ENCODE results near the gene PAK1. TPM values are rescaled to one million over a fixed set of nuclear protein-coding genes. Genes with fewer than 3 reads are reported as not detected.
A peak's percentile ranks its signal among the peaks of the same experiment; 100 is the strongest.
"Not testable (repeated sequence)": the region's sequence is repeated elsewhere in the genome, so short reads cannot be mapped to it uniquely, and the experiment has no call there.

Gene PAK1
- polyA plus RNA-seq, 3 donors from 2014 or later = 13.3 to 19.1 (median 18.3) TPM

DNA sequence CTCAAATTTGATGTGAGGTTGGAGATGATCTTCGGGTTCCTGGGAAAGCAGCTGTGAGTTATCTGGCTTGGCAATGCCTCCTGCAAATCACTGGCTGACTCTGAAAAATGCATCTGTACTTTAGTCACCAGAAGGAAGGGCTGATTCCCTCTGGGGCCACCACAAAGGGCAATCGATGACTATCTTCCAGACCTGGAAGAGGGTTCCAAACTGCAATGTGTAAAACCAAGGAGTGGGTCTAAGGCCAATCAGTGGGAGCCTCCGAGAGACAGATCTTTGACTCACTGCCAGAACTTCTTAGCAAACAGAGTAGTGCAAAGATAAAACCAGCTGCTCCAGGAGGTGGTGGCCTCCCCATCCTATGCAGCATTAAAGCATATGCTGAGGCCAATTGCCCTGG, 29.1 kb upstream of the PAK1 start:
- Mint-ChIP-seq H3K27ac (no peak overlapping the region), H3K9me3 (no peaks in the 10 kb centered on the region), H3K27me3 (ENCODE audit: low read depth in 3 of 3) (peaks cover 8 to 15% (median 8%) of the 10 kb centered on the region in 3 donors), H3K36me3 (no peaks in the 10 kb centered on the region), H3K4me1 (no peaks in the 10 kb centered on the region), H3K4me3 (no peak overlapping the region)
- no peak for DNase-seq

DNA sequence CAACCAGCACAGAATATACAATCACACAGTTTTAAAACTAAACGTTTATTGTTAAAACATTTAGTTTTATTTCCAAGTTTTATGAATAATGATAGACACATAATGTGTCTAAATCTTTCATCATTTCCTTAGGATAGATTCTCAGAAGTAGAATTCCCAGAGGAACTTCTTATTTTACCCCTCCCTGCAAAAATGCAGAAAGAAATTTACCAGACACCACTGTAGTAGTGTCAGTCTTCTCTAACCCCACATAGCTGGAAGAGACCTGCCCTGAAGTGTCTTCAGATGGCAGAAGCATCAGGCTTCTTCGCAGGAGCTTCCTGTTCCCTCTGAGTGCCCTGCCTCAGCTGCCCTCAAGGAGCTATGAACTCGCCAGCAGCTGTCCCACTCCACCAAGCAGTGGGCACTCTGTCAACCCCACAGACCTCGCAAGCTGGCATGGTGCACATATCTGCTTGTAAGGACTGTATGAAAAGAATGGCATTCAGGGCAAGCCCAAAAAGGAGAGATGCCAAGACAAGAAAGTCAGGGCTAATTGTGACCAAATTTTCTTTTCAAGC, 28.5 kb upstream of the PAK1 start:
- Mint-ChIP-seq H3K36me3 (no peaks in the 10 kb centered on the region), H3K27ac (no peak overlapping the region), H3K9me3 (no peaks in the 10 kb centered on the region), H3K4me1 (no peaks in the 10 kb centered on the region), H3K4me3 (no peak overlapping the region), H3K27me3 (ENCODE audit: low read depth in 3 of 3) (peaks cover 8 to 15% (median 9%) of the 10 kb centered on the region in 3 donors)
- no peak for DNase-seq

DNA sequence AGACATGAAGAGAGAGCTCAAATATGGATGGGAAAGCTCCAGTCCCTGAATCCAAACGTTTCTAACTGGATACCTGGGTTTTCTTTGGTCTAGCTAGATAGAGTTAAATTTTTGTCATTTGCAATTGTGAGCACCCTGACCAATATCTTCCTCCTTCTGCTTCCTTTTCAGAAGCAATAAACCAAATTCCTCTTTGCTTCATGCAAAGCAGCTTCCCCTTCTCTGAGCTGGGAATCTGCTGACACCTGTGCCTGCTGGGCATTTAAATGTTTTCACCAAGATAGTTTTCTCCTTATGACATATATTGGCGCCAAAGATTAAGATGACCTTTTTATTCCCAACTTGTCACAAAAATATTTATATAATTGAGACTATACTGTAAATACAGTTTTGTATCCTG, 27.9 kb upstream of the PAK1 start:
- H3K4me1 Mint-ChIP-seq = no peaks in the 10 kb centered on the region
- no peak for DNase-seq
- no peak overlapping the region for H3K4me3 Mint-ChIP-seq
- H3K9me3 Mint-ChIP-seq = no peaks in the 10 kb centered on the region
- H3K27me3 Mint-ChIP-seq (ENCODE audit: low read depth in 3 of 3) = peaks cover 7 to 12% (median 9%) of the 10 kb centered on the region in 3 donors
- H3K36me3 Mint-ChIP-seq = no peaks in the 10 kb centered on the region
- no peak overlapping the region for H3K27ac Mint-ChIP-seq

DNA sequence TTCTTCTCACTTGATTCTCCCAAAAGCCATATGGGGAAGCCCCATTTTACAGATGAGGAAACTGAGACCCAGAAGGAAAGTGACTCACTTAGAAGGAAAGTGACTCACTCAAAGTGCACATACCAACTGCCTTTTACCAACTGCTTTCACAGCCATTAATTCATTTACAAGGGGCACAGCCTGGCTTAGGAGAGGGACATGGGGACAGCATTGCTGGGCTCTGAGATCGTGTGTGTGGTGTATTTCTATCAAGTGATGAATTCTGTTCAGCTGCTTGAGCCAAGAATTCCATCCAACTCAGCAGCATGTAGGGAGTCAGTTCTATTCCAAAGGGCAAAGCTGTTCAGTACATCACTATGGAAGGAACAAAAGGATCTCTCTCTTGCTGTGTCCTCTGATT, 23.5 kb upstream of the PAK1 start:
- DNase-seq = no peak
- peaks cover 4 to 8% (median 7%) of the 10 kb centered on the region in 3 donors for H3K27me3 Mint-ChIP-seq (ENCODE audit: low read depth in 3 of 3)
- no peak overlapping the region for H3K4me3 Mint-ChIP-seq
- no peaks in the 10 kb centered on the region for H3K36me3 Mint-ChIP-seq
- H3K4me1 Mint-ChIP-seq = no peaks in the 10 kb centered on the region
- peaks cover 0 to 2% (median 0%) of the 10 kb centered on the region in 6 donors for H3K9me3 Mint-ChIP-seq
- no peak overlapping the region for H3K27ac Mint-ChIP-seq

DNA sequence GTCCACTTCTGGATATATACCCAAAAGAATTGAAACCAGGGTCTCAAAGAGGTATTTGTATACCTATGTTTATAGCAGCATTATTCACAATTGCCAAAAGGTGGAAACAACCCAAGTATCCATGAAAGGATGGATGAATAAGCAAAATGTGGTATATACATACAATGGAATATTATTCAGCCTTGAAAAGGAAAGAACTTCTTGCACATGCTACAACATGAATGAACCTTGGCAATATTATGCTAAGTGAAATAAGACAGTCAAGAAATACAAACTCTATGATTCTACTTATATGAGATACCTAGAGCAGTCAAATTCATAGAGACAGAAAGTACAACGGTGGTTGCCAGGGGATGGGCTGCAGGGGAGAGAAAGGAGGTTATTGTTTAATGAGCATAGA, 21.6 kb upstream of the PAK1 start:
- Mint-ChIP-seq H3K9me3 (peaks cover 0 to 2% (median 0%) of the 10 kb centered on the region in 6 donors), H3K4me3 (no peak overlapping the region), H3K27ac (no peak overlapping the region), H3K4me1 (no peaks in the 10 kb centered on the region), H3K27me3 (ENCODE audit: low read depth in 3 of 3) (peaks cover 4 to 5% (median 5%) of the 10 kb centered on the region in 3 donors), H3K36me3 (no peaks in the 10 kb centered on the region)
- DNase-seq = no peak

DNA sequence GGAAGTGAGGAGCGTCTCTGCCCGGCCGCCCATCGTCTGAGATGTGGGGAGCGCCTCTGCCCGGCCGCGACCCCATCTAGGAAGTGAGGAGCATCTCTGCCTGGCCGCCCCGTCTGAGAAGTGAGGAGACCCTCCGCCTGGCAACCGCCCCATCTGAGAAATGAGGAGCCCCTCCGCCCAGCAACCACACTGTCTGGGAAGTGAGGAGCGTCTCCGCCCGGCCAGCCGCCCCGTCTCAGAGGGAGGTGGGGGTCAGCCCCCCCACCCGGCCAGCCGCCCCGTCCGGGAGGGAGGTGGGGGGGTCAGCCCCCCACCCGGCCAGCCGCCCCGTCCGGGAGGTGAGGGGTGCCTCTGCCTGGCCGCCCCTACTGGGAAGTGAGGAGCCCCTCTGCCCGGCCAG, 16.1 kb upstream of the PAK1 start:
- H3K4me1 Mint-ChIP-seq, H3K4me3 Mint-ChIP-seq: not testable (repeated sequence)

DNA sequence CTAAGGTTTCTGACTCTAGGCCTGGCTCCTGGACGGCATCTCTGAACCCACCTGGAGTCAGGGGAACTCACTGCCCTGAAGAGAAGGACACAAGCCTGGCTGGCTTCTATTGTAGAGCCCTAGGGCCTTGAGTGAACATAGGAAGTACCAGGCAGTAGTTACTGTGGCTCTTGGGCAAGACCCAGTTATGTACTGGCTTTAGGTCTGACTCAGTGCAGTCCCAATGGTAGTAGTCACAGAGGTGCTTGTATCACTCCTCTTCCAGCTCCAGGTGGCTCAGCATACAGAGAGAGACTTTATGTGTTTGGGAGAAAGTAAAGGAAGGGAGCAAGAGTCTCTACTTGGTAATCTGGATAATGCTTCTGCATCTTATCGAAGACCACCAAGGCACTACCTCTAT, 13.9 kb upstream of the PAK1 start:
- no peak overlapping the region for H3K4me3 Mint-ChIP-seq
- DNase-seq = no peak
- peaks cover 0 to 2% (median 0%) of the 10 kb centered on the region in 3 donors for H3K27me3 Mint-ChIP-seq (ENCODE audit: low read depth in 3 of 3)
- no peaks in the 10 kb centered on the region for H3K9me3 Mint-ChIP-seq
- H3K4me1 Mint-ChIP-seq = no peaks in the 10 kb centered on the region
- H3K36me3 Mint-ChIP-seq = no peaks in the 10 kb centered on the region
- H3K27ac Mint-ChIP-seq = no peak overlapping the region

More for the DNA sequence above, 16.1 kb upstream of the PAK1 start:
- not testable (repeated sequence) for DNase-seq; H3K27me3 Mint-ChIP-seq (ENCODE audit: low read depth in 3 of 3); H3K9me3 Mint-ChIP-seq; H3K27ac Mint-ChIP-seq; H3K36me3 Mint-ChIP-seq

DNA sequence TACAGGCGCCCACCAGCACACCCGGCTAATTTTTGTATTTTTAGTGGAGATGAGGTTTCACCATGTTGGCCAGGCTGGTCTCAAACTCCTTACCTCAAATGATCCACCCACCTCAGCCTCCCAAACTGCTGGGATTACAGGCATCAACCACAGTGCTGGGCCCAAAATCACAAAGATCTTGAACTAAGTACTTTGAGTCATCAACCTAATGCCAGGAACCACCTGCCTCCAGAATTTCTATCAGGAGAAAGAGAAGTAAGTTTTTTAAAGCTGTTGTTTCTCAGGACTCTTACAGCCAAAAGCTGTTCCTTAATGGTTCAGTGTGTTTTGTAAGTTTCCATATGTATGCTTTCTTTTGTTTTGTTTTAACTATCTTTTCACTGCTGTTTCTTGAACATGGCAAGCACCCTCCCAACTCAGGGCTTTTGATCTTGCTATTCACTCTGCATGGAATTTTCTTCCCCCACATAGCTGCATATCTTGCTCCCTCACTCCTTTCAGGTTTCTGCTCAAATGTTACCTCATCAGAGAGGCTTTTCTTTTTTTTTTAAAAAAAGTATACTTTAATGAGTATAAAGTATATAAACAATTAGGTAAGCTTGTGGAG, 6.0 kb upstream of the PAK1 start:
- peaks cover 2 to 7% (median 3%) of the 10 kb centered on the region in 3 donors for H3K27me3 Mint-ChIP-seq (ENCODE audit: low read depth in 3 of 3)
- H3K4me3 Mint-ChIP-seq = no peak overlapping the region
- no peaks in the 10 kb centered on the region for H3K36me3 Mint-ChIP-seq
- DNase-seq = no peak
- peak overlapping the region in 1 of 6 donors; percentile 34 for H3K27ac Mint-ChIP-seq
- H3K9me3 Mint-ChIP-seq = no peaks in the 10 kb centered on the region
- H3K4me1 Mint-ChIP-seq = peaks cover 4 to 5% of the 10 kb centered on the region in 2 donors

DNA sequence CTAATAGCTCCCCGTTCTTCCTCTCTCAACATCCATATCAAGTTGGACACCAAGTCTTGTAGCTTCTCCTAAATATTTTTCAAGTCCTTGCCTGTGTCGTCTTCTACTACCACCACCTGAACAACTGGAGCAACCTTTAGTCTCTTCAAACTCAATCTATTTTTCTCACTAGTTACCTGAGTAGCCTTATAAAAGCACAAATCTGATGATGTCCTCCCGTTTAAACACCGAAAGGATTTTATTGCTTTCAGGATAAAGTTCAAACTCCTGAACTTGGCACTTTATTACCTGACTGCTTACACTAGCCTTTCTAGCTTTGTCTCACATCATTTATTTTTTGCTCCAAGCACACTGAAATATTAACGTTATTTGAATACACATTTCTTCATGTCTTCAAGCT, 1.3 kb upstream of the PAK1 start:
- Mint-ChIP-seq H3K27me3 (ENCODE audit: low read depth in 3 of 3) (peaks cover 8 to 20% (median 14%) of the 10 kb centered on the region in 3 donors), H3K9me3 (no peaks in the 10 kb centered on the region)
- no peak for DNase-seq

DNA sequence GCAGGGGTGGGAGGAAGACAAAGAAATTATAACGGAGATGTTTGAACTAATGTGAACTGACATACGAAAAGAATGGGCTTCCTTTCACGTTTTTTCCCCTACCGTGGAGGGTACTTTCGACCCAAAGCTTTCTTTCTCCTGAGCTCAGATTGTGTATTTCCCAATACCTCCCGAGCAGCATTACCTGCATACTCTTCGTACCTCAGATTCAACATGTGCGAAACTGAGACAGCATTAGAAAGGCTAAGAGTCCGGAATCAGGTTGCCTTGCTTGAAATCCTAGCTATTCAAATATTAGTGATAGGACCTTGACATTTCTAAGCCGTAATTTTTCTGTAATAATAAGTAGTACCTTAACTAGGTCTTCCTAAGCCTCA, 778 bp upstream of the PAK1 start:
- Mint-ChIP-seq H3K4me3 (peak overlapping the region; percentile 88 to 96 (median 89)), H3K4me1 (peaks cover 13 to 32% of the 10 kb centered on the region in 2 donors), H3K9me3 (no peaks in the 10 kb centered on the region), H3K27ac (peak overlapping the region; percentile 89 to 99 (median 97)), H3K27me3 (ENCODE audit: low read depth in 3 of 3) (peaks cover 8 to 20% (median 14%) of the 10 kb centered on the region in 3 donors), H3K36me3 (no peaks in the 10 kb centered on the region)
- DNase-seq = no peak

More for the DNA sequence above, 1.3 kb upstream of the PAK1 start:
- H3K4me3 Mint-ChIP-seq = peak overlapping the region; percentile 1 to 96 (median 89)
- H3K27ac Mint-ChIP-seq = peak overlapping the region; percentile 58 to 99 (median 96)
- no peaks in the 10 kb centered on the region for H3K36me3 Mint-ChIP-seq
- peaks cover 13 to 32% of the 10 kb centered on the region in 2 donors for H3K4me1 Mint-ChIP-seq

DNA sequence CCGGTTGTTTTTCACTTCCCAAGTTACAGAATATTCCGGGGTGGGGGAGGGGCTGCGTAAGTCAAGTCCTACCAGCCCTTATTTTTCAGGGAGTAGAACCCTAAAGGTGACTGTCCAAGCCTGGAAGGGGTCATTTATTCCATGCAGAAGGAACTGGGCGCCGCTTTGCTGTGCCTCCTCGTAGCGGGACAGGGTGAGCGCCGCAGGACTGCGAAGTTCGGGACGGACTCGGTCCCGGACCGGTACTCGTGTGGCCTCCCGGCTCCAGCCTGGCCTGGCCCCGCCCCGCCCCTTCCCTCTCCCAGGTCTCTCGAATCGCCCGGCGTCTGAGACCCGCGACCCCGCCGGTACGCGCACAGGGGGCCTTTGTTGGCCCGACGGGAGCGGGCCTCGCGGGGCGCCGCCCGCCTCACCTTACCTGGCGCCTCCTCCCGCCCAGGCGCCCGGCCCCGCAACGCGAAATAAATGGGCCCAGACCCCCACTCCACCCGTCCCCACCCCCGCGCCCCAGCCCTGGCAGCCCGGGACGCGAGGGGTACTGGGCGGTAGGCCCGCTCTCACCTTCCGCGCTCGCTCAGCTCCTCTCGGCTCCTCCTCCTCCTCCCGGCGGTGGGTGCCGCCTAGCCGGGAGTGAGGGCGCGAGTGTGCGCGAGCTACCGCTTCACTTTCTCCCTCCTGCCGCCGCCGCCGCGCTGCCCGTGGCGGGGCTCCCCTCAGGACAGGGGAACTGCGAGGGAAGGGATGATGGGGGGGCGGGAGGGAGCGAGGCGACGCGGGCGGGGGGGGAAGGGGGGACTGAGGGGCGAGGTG, 698 bp downstream of the PAK1 start:
- peaks cover 13 to 32% of the 10 kb centered on the region in 2 donors for H3K4me1 Mint-ChIP-seq
- H3K36me3 Mint-ChIP-seq = no peaks in the 10 kb centered on the region
- DNase-seq = peak; percentile 50 to 61 (median 52)
- H3K4me3 Mint-ChIP-seq = peak overlapping the region; percentile 81 to 93 (median 89)
- H3K27me3 Mint-ChIP-seq (ENCODE audit: low read depth in 3 of 3) = peaks cover 8 to 17% (median 14%) of the 10 kb centered on the region in 3 donors
- H3K9me3 Mint-ChIP-seq = no peaks in the 10 kb centered on the region
- peak overlapping the region in 5 of 6 donors; percentile 84 to 99 (median 95) for H3K27ac Mint-ChIP-seq

DNA sequence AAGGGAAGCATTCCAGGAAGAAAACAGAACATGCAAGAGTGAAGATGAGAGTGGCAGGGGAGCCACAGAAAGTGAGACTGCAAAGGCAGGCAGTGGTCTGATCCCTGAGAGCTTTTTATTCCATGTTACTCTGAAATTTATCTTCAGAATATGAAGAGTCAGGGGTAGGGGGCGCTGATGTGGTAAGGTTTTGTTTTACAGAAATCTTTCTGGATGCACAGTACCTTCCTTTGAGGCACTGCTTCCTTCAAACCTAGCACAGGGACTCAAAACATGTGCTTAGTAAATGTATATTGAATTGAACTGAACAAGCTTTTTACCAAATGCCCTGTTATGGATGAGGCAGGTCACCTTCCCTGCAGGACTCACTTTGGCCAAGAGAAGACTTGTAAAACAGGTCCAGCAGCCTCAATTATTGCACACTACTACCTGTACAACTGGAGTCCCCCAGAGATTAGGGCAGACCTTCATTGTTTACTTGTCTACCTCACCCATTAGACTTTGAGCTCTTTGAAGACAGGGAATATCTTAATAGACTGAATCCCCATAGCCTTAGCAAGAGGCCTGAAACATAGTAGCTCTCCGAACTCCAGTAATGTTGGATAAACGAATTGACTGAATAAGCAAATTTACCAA, 2.2 kb downstream of the PAK1 start:
- no peaks in the 10 kb centered on the region for H3K9me3 Mint-ChIP-seq
- peak overlapping the region in 4 of 6 donors; percentile 18 to 65 (median 51) for H3K27ac Mint-ChIP-seq
- DNase-seq = no peak
- H3K4me3 Mint-ChIP-seq = peak overlapping the region; percentile 44 to 93 (median 71)
- H3K4me1 Mint-ChIP-seq = peaks cover 13 to 32% of the 10 kb centered on the region in 2 donors
- peaks cover 8 to 20% (median 14%) of the 10 kb centered on the region in 3 donors for H3K27me3 Mint-ChIP-seq (ENCODE audit: low read depth in 3 of 3)
- no peaks in the 10 kb centered on the region for H3K36me3 Mint-ChIP-seq

DNA sequence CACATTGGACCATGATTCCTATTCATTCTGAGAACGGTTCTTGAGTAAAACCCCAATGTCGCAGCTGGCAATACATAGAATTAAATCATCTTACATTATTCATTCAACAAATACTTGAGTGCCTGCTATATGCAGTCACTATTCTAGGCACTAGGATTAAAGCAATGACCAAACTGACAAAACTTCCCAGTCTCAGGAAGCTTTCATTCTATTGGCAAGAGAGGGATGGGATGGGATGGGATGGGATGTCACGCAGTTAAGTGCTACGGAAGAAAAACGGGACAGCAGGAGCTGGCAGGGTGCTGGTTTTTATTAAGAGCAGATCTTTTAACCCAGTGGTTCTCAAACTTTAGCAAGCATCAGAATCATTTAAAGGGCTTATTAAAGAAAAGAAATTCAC, 2.9 kb downstream of the PAK1 start:
- peaks cover 6 to 20% (median 10%) of the 10 kb centered on the region in 3 donors for H3K27me3 Mint-ChIP-seq (ENCODE audit: low read depth in 3 of 3)
- H3K4me3 Mint-ChIP-seq = peak overlapping the region in 2 of 5 donors; percentile 23 to 30
- H3K36me3 Mint-ChIP-seq = no peaks in the 10 kb centered on the region
- no peaks in the 10 kb centered on the region for H3K9me3 Mint-ChIP-seq
- H3K27ac Mint-ChIP-seq = peak overlapping the region in 3 of 6 donors; percentile 13 to 59 (median 51)
- H3K4me1 Mint-ChIP-seq = peaks cover 13 to 32% of the 10 kb centered on the region in 2 donors
- no peak for DNase-seq

Measured in immature natural killer cell (primary cell).